WTC11 (cell line): Measurements from ENCODE around the gene MN1.

Experiments
- CBFB ChIP-seq: sonication (generic); formaldehyde crosslinking; IDR thresholded peaks from 2 replicates; pipeline ENCODE4 v1.8.1; 2022; ENCODE audit warnings: mild to moderate bottlenecking, low read depth, missing genetic modification reagents
- CREB1 ChIP-seq: sonication (generic); formaldehyde crosslinking; IDR thresholded peaks from 2 replicates; pipeline ENCODE4 v1.8.0; 2023; ENCODE audit warnings: mild to moderate bottlenecking, missing genetic modification reagents
- NR3C1 ChIP-seq: sonication (generic); formaldehyde crosslinking; conservative IDR thresholded peaks from 2 replicates; pipeline ENCODE4 v1.8.1; 2023; ENCODE audit warnings: low read depth, mild to moderate bottlenecking, missing genetic modification reagents
- PRRX2 ChIP-seq: fragments of 250-450 bp; sonication (Bioruptor Pico); IDR thresholded peaks from 2 replicates; pipeline ENCODE4 v1.8.0; 2021; ENCODE audit warnings: mild to moderate bottlenecking
- RORB ChIP-seq: fragments of 250-450 bp; sonication (Bioruptor Pico); IDR thresholded peaks from 2 replicates; pipeline ENCODE4 v1.9.0; 2021; ENCODE audit warnings: mild to moderate bottlenecking
- TF ChIP-seq, protein P1 (sequence below): fragments of 200-600 bp; IDR thresholded peaks from 2 replicates; pipeline ENCODE4 v1.8.0; 2022; ENCODE audit warnings: antibody characterized with exemption

DNA sequence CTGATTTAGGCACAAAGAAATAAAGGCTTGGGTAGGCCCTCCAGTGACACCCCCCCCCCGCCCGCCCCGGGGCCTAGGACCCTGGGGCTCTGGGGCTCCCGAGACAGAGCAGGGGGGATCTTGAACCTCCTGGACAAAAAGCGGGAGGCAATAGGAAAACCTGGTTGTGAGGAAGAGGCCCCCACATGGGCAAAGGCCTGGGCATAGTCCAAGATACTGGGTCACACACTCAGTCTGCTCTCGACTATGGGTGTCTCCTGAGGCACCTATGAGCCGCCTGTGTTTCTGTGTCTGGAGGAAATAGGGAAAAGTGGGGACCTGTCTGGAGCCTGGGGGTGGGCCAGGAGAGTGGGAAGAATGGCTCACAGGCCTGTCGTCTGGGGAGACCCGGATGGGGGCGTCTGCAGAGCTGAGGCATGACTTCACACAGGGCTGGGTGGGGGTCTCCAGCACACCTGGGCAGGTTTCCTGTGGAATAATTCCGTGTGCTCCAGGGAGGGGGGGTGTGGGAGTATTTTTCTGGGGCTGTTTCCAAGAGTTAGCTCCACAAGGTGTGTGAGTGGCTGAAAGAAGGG lies 2.4 kb upstream of the MN1 start:
- TF ChIP-seq, protein P1, sequence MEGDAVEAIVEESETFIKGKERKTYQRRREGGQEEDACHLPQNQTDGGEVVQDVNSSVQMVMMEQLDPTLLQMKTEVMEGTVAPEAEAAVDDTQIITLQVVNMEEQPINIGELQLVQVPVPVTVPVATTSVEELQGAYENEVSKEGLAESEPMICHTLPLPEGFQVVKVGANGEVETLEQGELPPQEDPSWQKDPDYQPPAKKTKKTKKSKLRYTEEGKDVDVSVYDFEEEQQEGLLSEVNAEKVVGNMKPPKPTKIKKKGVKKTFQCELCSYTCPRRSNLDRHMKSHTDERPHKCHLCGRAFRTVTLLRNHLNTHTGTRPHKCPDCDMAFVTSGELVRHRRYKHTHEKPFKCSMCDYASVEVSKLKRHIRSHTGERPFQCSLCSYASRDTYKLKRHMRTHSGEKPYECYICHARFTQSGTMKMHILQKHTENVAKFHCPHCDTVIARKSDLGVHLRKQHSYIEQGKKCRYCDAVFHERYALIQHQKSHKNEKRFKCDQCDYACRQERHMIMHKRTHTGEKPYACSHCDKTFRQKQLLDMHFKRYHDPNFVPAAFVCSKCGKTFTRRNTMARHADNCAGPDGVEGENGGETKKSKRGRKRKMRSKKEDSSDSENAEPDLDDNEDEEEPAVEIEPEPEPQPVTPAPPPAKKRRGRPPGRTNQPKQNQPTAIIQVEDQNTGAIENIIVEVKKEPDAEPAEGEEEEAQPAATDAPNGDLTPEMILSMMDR = no peak
- no peak for TF ChIP-seq RORB (CRISPR knock-in tag)
- TF ChIP-seq NR3C1 (CRISPR knock-in tag) = no peak
- no peak for TF ChIP-seq PRRX2 (CRISPR knock-in tag)
- no peak for TF ChIP-seq CREB1 (CRISPR knock-in tag)
- no peak for TF ChIP-seq CBFB (CRISPR knock-in tag)
